Choroid plexus epithelial cell (primary cell): ENCODE results near the gene GIPR.
"Not testable (repeated sequence)": the region's sequence is repeated elsewhere in the genome, so short reads cannot be mapped to it uniquely, and the experiment has no call there.

ENCODE experiments used
- DNase-seq: peaks from one replicate; pipeline ENCODE4 v3.0.0-alpha.2; 2010; ENCODE audit warnings: low read depth
- H3K4me3 ChIP-seq: 2 replicates; pipeline ENCODE4 v1.5.1; 2011; ENCODE audit warnings: low read depth, mild to moderate bottlenecking, control low read depth, low read length, moderate library complexity
- CTCF ChIP-seq: conservative IDR thresholded peaks from 2 replicates; pipeline ENCODE4 v1.5.1; 2011; ENCODE audit warnings: low read depth, mild to moderate bottlenecking, control low read depth, inconsistent platforms, low read length, moderate library complexity

Gene GIPR

GRCh38 chr19:45681391-45682015 lies 13.5 kb downstream of the GIPR start:
- DNase-seq = peak; percentile 83
- H3K4me3 ChIP-seq = peak overlapping the region; percentile 46
- TF ChIP-seq CTCF = peak; percentile 73

- H3K4me3 ChIP-seq = no peak overlapping the region
- no peak for DNase-seq
- TF ChIP-seq CTCF = no peak
Observed at GRCh38 chr19:45682117-45682516, 14.1 kb downstream of the GIPR start.

GRCh38 chr19:45682908-45683307 lies 14.9 kb downstream of the GIPR start:
- DNase-seq = no peak
- no peak overlapping the region for H3K4me3 ChIP-seq
- no peak for TF ChIP-seq CTCF

GRCh38 chr19:45685045-45685444 lies 17.0 kb downstream of the GIPR start:
- DNase-seq = not testable (repeated sequence)

GRCh38 chr19:45687599-45687998 lies 19.6 kb downstream of the GIPR start:
- DNase-seq = no peak
- no peak overlapping the region for H3K4me3 ChIP-seq
- no peak for TF ChIP-seq CTCF

More at GRCh38 chr19:45685045-45685444, 17.0 kb downstream of the GIPR start:
- H3K4me3 ChIP-seq = not testable (repeated sequence)

- no peak for TF ChIP-seq CTCF
- peak; percentile 97 for DNase-seq
Observed at GRCh38 chr19:45691516-45692186, 23.6 kb downstream of the GIPR start, which contains the start of gene SNRPD2. Gene SNRPD2 (minus strand): TSS chr19:45691953. CDS start chr19:45691888, 65 bp downstream.

GRCh38 chr19:45692187-45693105 lies 24.4 kb downstream of the GIPR start, which contains the start of gene QPCTL:
Gene QPCTL (plus strand): TSS chr19:45692666. CDS start chr19:45692704, 38 bp downstream.
- peak within 1 kb of the TSS; percentile 78 for H3K4me3 ChIP-seq
- TF ChIP-seq CTCF = no peak
- peak; percentile 100 for DNase-seq

More at GRCh38 chr19:45691516-45692186, 23.6 kb downstream of the GIPR start, which contains the start of gene SNRPD2:
- peak within 1 kb of the TSS; percentile 78 for H3K4me3 ChIP-seq
